ENCODE data around the gene PLXNB2. TPM values are rescaled to one million over a fixed set of nuclear protein-coding genes. Genes with fewer than 3 reads are reported as not detected.
A peak's percentile ranks its signal among the peaks of the same experiment; 100 is the strongest.

The PLXNB2 gene
- total RNA-seq, 1 donor from 2014 or later = 146 TPM

DNA sequence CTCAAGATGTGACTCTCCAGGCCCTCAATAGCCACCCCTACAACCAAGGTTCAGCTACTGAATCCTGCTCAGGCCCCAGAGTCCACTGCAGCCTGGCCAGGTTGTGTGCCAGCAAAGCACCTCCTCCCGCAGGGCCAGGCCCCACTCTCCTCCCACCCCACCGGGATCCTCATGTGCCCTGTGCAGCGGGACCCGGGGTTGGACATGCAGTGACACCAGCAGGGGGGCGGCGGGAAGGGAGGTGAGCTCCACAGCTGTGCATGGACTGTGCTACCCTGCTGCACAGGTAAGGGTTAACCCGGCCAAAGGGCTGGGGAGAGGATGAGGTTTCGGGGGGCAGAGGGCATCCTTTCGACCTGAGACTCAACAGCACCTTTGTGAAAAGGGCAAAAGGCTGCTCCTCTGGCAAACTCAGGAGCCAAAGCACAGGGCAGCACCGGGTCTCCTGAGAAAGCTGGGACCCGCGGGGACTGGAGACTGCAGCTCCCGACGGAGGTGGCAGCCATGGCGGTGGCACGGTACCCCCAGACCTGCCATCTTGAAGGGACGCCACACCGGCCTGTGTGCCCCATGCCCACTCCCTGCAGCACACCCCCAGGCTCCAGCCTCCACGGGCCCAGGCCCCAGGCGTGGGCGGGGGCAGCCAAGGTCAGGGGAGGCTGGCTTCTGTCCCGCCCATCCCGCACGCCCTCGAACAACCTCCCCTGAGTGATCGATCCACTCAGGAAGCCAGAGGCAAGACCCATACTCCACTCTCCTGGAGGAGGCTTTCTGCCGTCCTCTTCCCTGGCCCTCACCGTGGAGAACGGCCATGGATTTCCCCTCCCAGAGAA, 10.6 kb downstream of the PLXNB2 start:
- DNase-seq = no peak

DNA sequence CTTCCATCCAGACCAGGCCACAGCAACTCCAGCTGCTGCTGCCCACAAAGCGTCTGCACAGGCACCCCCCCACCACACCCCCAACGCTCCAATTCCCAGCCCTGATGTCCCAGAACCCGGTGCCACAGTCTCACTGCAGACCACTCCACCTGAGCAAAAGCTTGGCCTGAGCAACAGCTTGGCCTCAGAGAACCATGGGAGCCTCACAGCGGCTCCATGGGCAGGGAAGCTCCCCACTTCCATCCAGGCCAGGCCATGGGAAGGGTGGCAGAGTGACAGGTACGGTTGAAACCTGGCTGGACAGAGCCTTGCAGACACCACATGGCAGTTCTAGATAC, 13.2 kb downstream of the PLXNB2 start:
- no peak for DNase-seq

DNA sequence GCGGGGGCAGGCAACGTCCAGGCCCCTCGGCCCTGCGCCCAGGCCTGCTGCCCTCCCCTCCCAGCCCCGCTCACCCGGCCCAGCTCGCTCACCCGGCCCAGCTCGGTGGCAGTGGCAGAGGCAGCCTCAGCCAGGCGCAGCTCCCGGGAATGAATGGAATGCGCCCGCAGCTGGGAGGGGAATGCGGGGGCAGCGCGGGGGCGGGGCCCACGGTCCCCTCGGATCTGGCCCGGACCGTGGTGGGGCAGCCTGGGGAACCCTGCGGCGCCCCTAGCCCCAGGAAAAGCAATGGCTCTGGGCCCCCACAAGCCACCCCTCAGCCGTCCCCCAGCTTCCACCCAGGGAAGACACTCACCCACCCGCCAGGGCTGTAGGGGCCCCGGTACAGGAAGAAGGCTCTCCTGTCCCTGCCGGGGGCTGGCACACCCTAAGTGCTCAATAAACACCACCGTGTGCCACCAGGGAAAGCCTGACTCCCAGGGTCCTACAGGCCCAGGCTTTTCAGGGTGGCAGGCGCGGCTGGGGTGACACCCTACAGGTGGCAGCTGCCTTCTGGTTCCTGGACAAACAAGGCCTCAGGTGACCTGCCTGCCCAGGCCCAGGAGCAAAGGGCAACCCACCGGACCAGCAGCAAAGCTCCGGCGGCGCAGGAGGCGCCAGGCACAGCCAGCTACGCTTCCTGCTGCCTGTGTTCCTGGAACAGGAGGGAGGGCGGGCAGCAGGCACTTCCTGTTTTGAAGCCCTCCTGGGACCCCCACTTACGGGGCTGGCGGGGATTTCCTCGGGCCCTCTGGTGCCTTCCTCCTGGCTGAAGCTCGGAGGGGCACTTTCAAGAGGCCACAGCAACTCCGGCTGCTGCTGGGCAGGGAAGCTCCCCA, 13.8 kb downstream of the PLXNB2 start:
- peak; percentile 82 for DNase-seq

DNA sequence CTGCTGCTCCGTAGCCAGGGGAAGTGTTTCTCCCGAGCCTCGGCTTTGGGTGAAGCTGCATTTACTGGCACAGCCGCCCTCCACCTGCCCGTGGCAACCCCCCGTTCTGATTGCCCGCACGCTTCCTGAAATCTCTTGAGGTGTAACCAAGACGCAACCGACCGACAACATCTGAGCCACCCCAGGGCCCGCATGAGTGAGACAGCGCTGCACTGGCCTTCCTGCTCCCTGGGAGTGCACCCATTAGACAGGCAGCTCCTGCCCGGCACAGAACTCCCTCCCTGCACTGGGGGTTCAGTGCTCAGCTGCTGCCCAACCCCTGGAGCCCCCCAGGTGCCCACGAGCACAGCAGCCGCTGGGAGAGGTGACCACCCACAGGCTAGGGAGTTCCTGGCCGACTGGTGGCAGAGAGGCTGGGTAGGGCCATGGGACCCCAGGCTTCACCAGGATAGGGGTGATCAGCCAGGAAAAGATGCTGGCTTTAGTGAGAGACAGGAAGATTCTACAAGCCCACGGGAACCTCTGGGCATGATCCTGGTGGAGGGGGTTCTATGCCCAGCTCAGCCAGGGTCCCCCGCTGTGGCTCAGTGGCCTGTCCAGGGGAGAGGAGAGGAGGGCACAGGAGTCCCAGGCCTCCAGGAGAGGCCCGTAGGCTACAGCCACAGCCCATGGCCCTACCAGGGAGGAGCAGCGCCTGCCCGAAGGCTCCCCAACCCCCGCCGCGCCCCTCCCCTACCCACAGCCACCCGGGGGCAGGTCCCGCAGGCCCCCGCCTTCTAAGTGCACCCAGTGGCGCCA, 14.6 kb downstream of the PLXNB2 start:
- DNase-seq = no peak

DNA sequence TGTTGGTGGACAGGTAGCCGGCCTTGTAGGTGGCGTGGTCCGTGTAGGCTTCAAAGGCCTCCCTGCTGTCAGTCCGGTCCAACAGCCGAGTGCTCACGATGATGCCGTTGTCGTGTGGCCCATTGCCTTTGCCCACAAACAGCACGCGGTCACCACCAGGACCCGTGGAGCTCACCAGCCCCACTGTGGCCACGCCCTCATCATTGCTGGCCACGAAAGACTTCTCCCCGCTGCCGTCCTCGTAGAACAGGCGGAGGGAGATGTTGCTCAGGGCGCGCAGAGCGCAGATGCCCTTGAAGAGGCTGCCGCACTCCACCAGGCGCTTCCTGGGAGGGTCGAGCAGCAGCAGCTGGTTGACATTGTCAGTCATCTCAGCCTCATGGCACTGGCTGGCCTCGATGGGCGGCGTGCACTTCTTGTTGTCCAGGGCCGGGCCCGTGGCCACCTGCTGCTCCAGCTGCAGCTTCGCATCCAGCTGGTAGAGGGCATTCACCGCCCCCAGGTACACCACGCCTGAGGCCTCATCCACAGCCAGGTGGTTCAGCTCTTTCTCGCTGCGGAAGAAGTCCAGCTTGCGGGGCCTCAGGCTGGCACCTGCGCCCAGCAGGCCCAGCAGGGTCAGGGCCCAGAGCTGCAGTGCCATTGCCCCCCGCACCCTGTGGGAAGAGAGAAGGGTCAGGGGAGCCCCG, 17.4 kb downstream of the PLXNB2 start:
- DNase-seq = no peak

DNA sequence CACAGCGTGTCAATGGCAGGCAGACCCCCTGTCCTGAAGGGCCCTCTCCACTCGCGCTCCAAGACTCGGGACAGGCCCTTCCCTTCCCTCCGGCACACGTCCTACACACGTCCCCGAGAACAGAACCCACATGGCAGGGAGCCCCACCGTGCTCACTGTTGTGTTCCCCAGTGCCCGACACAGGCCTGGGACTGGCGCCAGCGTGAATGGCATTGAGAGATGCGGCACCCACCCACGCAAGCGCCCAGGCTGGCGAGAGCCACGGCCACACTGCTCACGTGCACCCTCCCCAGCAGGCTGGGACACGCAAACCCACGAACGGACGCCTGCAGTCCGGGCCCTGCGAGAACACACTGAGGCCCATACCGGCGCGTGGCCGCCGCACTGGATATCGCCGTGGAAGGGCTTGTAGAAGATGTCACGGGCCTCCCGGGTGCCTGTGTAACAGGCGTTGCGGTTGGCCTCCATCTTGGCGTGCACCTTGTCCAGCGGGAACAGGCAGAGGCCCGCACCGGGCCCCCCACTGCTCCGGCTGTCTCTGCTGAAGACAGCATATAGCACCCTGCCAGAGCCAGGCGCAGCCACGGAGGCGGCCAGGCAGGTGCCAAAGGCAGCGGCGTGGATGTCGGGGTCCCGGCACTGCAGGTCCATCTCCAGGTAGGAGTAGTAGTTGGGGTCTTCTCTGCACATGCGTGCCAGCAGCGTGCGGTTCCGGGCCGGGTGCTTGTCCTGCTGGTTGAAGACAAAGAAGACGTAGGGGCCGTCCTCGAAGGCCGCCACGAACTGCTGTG, 18.1 kb downstream of the PLXNB2 start:
- no peak for DNase-seq

DNA sequence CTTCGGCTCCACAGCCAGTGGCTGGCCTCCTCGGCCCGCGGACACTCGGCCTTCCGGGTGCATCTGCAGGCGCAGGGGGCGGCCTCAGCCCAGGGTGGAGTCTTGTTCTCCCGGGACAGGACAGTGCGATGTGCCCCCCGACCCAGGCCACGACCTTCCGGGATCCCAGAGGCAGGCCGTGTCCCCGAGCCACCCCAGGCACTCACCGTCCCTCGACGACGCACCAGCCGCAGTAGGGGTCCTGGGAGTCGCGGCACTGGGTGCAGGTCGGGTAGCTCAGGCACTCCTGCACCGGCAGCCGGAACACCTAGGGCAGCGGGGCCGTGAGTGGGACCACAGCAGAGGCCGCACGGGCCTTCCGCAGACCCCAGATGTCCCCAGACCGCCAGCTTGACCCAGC, 19.7 kb downstream of the PLXNB2 start:
- no peak for DNase-seq

DNA sequence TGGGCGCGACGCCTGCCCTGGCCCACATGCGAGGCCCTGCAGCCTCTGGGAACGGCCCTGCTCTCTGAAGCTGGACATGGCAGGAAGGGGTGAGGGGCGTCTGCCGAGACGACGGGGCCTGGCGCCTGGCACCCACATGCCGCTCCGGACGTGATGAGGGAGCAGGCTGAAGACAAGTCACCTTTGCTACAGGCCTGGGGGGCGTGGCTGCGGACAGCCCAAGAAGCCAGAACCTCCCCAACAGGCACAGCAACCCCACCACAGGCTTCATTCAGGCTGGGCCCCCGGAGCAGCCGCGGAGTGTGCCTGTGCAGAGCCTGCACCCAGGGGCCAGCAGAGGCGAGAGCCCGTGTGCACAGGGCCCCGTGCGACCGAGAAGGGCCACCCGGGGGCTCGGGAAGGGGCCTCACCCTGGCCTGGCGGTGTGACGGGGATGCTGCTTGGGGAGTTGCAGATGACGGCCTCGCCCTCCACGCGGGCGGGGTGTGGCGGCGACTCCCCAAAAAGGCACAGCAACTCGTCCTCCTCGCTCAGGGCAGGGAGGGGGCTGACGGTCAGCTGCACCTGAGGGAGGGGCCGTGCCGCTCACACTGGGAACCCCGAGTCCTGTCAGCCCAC, 20.6 kb downstream of the PLXNB2 start:
- DNase-seq = no peak

DNA sequence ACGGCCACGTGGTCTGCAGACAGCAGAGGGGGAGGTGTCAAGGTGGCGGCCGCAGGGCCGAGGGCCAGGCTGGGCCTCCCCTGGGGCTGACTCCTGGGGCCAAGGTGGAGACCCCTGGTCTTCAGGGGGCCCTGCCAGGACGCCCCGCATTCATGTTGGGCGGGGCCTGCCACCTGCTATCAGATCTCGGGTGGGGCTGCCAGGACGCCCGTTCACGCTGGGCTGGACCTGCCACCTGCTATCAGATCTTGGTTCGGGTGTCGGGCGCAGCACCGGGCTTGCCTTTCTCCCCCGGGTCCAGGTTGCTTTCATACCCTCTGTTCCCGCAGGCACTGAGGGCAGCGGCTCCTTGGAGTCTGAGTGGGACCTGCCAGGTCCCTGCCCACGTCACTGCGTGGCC, 21.2 kb downstream of the PLXNB2 start:
- no peak for DNase-seq

DNA sequence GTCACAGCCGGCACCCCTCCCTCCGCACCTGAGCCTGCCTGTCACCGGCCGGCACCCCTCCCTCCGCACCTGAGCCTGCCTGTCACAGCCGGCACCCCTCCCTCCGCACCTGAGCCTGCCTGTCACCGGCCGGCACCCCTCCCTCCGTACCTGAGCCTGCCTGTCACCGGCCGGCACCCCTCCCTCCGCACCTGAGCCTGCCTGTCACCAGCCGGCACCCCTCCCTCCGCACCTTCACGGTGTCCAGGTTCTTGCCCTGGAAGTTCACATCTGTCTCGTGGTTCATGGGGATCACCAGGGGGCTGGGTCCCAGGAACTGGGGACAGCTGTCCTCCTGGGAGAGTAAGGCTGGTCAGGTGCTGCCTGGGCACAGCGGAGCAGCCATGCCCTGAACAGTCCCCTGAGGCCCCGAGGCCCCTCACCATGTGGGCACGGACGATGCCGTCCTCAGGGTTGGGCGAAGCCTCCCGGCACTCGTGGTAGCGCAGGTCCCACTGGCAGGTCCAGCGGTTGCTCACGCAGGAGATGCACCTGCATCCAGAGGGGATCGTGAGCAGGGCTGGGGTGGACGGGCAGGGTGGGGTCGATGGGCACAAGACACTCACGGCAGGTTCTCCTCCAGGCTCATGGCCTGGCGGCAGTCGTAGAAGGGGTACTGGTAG, 21.7 kb downstream of the PLXNB2 start:
- no peak for DNase-seq

DNA sequence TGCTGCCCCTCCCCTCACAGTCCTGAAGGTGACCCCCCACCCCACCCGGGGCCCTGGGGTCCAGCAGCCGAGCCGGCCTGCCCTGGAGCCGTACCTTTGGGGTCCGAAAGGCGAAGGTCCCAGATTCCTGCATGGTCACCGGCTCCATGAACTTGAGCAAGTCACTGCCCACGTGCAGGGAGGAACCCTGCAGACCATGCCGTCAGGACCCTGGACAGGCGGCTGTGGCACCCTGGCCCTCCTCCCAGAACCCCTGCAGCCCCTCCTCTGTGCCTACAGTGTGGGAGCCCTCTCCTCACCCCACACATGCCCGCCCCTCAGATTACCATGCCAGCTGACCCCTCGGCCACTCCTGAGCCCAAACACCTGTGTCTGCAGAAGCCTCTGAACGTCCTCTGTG, 23.0 kb downstream of the PLXNB2 start:
- no peak for DNase-seq

DNA sequence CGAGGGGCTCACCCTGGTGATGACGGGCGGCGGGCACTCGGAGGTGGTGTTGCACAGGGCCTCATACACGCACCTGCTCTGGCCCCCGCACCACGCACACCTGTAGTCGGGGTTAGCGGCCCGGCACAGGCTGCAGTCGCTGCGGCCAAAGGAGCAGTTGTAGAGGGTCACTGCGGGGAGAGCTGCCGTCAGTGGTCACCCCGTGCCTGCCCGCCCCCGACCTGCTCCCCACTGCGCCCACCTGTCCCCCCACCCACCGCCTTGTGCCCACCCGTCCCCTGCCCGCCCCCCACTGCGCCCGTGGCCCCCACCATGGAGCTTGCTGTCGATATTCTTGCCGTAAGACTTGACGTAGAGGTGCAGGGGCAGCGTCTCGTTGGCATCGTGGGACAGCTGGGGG, 23.6 kb downstream of the PLXNB2 start:
- no peak for DNase-seq

DNA sequence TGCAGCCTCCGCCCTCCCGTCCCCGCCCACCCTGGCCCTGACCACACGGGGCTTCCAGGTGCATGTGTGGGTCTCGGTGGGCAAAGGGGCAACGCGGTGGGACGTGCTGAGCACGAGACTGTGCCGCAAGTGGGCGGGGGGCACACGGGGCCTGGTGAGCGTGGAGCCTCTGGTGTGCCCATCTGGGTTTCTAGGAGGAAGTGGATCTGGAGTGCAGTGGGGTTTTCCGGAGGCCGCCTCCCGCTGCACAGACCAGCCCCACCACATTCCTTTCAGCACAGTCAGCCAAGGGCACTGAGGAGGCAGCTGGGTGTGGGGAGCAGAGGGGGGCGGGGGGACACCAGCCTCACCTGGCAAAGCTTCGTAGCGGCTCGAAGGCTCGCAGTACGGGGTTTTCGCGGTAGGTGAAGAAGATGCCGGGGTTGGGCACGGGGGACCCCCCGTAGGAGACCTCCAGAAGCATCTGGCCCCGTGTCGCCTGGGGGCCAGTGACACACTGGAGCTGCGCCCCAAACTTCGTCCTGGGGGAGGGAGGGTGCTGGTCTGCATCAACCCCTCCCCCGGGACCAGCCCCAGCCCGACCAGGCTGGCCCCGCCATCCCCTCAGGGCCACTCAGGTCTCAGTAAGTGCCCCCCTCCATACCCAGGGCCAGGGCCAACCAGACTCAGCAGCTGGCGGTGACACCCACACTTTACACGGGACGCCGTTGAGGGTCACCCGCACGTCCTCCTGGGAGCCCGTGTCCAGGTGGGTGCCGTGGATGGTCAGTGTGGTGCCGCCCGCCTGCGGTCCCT, 24.9 kb downstream of the PLXNB2 start:
- DNase-seq = peak; percentile 64

DNA sequence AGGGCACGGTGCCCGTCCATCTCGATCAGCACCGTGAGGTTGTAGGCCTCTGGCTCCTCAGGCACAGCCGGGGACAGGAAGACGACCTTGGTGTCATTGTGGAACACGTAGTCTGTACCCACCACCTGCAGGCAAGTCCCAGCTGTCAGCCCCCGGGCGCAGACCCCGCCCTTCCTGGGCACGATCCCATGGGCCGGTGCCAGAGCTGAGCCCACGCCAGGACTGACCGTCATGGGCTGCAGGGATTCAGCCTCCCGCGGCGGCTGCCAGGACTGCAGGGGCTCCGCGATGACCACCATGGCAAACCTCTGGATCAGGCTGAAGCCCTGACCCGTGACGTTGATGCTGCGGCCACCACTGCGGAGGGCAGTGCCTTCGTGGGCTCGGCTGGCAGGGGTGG, 25.5 kb downstream of the PLXNB2 start:
- no peak for DNase-seq

DNA sequence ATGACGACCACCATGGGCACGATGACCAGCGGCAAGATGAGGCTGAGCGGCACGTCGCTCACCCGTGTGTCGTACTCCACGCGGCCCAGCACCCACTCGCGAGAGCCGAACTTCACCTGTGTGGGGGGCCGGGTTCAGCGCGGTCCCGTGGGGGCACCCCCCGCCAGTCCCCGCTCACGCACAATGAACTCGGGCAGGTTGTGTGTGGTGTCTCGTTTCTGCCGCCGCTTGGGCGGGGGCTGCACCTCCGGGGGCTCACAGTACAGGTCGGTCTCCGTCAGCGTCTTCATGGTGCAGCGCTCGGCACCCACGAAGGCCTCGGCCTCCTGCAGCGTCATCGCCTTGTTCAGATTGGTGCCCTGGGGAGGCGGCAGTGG, 26.1 kb downstream of the PLXNB2 start:
- no peak for DNase-seq

DNA sequence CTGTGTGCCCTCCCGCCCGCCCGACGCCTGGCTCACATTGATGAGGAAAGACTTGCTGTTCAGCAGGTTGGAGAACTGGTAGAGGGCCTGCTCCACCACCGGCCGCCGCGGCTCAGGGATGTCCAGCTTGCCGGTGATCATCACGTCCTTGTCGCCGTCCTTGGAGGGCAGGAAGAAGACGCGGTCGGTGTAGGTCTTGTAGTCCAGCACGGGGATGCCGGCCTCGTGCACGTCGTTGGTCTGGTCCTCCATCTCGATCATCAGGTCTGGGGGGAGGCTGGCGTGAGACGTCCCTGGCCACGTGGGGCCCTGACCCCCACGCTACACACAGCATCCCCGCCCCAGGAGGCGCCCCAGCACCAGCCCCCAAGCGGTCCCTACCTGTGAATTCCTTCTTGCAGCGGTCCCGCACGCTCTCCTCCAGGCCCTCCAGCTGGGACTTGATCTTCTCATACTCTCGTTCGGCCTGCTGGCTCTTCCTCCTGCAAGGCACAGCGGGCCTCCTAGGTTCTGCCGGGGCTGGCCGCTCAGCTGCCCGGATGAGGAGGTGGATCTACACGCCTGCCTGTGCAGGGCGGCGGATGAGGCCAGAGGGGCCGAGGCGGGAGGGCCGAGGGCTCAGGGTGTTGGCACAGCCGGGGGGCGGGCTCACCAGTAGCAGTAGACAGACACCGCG, 26.6 kb downstream of the PLXNB2 start:
- no peak for DNase-seq

DNA sequence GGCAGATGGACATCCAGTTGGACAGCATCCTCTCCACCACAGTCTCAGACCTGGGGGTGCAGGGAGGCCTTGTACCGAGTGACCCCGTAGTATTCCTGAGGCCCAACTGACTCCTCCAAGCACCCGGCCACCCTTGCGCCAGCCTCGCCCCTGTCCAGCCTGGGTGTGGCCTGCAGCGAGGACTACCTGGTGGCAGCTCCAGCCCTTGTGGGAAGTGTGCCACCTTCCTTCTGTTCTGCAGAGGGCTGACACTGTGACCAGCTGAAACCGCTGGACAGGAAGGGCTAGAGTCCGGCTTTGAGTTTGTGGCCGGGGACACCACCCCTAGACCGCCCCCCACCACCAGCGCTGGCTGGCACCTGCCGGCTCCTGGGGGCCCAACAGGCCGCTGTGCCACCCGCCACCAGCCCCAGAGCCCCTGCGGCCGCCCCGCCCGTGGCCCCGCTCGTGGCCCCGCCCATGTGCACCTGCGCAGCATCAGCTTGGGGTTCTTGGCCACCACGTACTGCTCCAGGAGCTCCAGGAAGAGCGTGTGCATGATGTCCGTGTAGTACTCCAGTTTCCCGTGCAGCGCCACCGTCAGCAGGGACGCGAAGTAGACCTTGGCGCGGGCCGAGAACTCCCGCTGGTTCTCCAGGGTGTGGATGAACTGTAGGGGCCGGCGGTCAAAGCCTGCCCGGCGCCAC, 27.3 kb downstream of the PLXNB2 start:
- no peak for DNase-seq

DNA sequence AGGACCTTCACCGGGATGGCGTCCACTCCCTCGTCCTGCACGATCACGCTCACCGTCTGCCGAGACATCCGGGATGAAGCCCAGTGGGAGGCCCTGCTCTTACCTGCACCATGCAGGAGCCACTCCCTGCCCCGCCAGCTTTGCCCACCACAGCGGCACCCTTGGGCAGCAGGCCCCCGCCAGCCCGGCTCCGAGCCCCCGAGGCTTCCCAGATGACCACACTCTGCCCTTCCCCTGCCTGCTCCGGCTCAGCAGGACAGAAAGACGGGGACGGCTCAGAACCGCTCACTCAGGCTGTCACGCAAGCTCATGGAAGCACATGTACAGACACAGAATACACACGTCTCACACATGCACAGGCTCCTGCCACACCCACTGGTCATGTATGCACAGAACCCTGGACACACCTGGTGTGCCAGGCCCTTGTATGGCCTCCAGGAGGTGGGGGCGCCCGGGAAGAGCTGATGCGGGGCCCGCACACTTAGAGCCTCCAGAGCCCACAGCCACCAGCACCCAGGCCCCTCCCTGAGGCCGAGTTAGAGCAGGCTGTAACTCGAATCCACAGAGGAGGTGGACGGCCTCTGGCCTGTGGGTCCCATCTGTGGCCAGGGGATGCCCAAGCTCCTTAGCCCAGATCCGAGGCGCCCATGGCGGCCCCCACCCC, 28.4 kb downstream of the PLXNB2 start:
- DNase-seq = no peak
